Measurements from ENCODE around the gene NPAS3. TPM values are rescaled to one million over a fixed set of nuclear protein-coding genes. Genes with fewer than 3 reads are reported as not detected.

NPAS3 gene
- total and polyA plus RNA-seq, 2 of the 8 experiments (the other 6 are each of a cell fraction or from before 2014, with no cell fraction given) = 0.11 to 0.60 TPM

GRCh38 chr14:33792720-33793368 lies 854.2 kb downstream of the NPAS3 start:
- H3K18ac ChIP-seq (ENCODE audit: extremely low read depth, low read length) = no peak overlapping the region
- POLR2A ChIA-PET (ENCODE audit: partially characterized antibody) = no interaction called here
- H2AK5ac ChIP-seq (ENCODE audit: low read depth, low read length) = no peak overlapping the region
- no peak overlapping the region for H3K56ac ChIP-seq (replicated peaks; ENCODE audit: insufficient read length, low read depth, low read length)
- no peak overlapping the region for H2BK5ac ChIP-seq (ENCODE audit: low read depth, low read length)
- no peak overlapping the region for H2BK12ac ChIP-seq (ENCODE audit: low read depth, low read length)
- H3K9me3 ChIP-seq (ENCODE audit: insufficient read depth in 2 of 2, low read depth in 1 of 2, low read length in 1 of 2) = no peaks in the 10 kb centered on the region
- no peak overlapping the region for H2BK120ac ChIP-seq (replicated peaks; ENCODE audit: low read depth, low read length)
- no peaks in the 10 kb centered on the region for H3K36me3 ChIP-seq (ENCODE audit: control insufficient read depth in 2 of 4, insufficient read depth in 4 of 4, low read length in 3 of 4)
- H3K4me2 ChIP-seq (ENCODE audit: insufficient read depth in 1 of 2, low read depth in 2 of 2, low read length in 2 of 2) = no peak overlapping the region
- no peaks in the 10 kb centered on the region for H3K23me2 ChIP-seq (ENCODE audit: low read depth, low read length)
- DNase-seq (ENCODE audit: low read depth in 1 of 2, low spot score in 2 of 2) (peak; percentile 46 to 94), FAIRE-seq (peak; percentile 32)
- CTCF ChIA-PET (ENCODE audit: partially characterized antibody) = interaction anchor here (0.5 to 3.3 kb wide), 63 partner anchors 8 to 1217 kb away, joined by 3 to 26 read pairs (median 4); no protein-coding TSS in a partner anchor
- H3K27me3 ChIP-seq (replicated peaks in 1 of 4; ENCODE audit: control insufficient read depth in 3 of 4, extremely low read depth in 1 of 4, insufficient read depth in 3 of 4, low read length in 3 of 4) = no peaks in the 10 kb centered on the region
- H3K14ac ChIP-seq (ENCODE audit: insufficient read length) = no peak overlapping the region
- H2AFZ ChIP-seq (ENCODE audit: low read length) = peak overlapping the region; percentile 7; the same call in 1 of the 2 replicates
- H4K91ac ChIP-seq (replicated peaks; ENCODE audit: insufficient read length, low read length) = no peak overlapping the region
- H3K4me1 ChIP-seq (replicated peaks in 1 of 4; ENCODE audit: control insufficient read depth in 3 of 4, insufficient read depth in 4 of 4, low read length in 3 of 4) = no peaks in the 10 kb centered on the region; a peak in 1 of 7 replicates
- no peaks in the 10 kb centered on the region for H3K79me1 ChIP-seq (ENCODE audit: low read depth, low read length)
- H3K4me3 ChIP-seq (ENCODE audit: extremely low read depth in 1 of 4, insufficient read depth in 2 of 4, low read depth in 3 of 4, low read length in 4 of 4) = no peak overlapping the region
- no peak overlapping the region for H3K23ac ChIP-seq (ENCODE audit: insufficient read length)
- no peak overlapping the region for H3K27ac ChIP-seq (ENCODE audit: low read depth, low read length)
- H3K4ac ChIP-seq (replicated peaks; ENCODE audit: insufficient read length, low read depth, low read length) = no peak overlapping the region
- no peak overlapping the region for H4K5ac ChIP-seq (ENCODE audit: insufficient read length, low read depth, low read length)
- no peak overlapping the region for H3K9ac ChIP-seq (replicated peaks in 1 of 4; ENCODE audit: extremely low read depth in 1 of 4, low read depth in 3 of 4, low read length in 3 of 4)
- H4K8ac ChIP-seq (ENCODE audit: extremely low read depth, insufficient read depth, low read length) = no peak overlapping the region
- no peaks in the 10 kb centered on the region for H3K79me2 ChIP-seq (ENCODE audit: control insufficient read depth in 1 of 2, insufficient read depth in 2 of 2, low read length in 2 of 2)
- no peak overlapping the region for H2BK15ac ChIP-seq (ENCODE audit: low read length)
- H4K20me1 ChIP-seq (replicated peaks in 1 of 2; ENCODE audit: control insufficient read depth in 1 of 2, insufficient read depth in 2 of 2, low read length in 2 of 2) = no peaks in the 10 kb centered on the region
- H2BK20ac ChIP-seq (ENCODE audit: low read length) = no peak overlapping the region
- WGBS, 2 experiments (ENCODE audit: extremely low coverage in 1 of 2, insufficient coverage in 1 of 2, insufficient read length in 1 of 2, insufficient replicate concordance in 2 of 2, low coverage in 1 of 2, low lambda C conversion rate in 2 of 2, missing lambda C conversion rate in 1 of 2) = 32% methylated on average over 16 of the region's 16 CpGs; no CpG with 5 or more reads in 1 of the 2 experiments
- TF ChIP-seq HDAC6 (IDR thresholded peaks at IDR 0.05; ENCODE audit: low read depth, low read length) (no peak), SP4 (IDR thresholded peaks at IDR 0.05; ENCODE audit: low read length) (no peak), GABPA (IDR thresholded peaks at IDR 0.05; ENCODE audit: borderline replicate concordance, insufficient read depth, low read length) (no peak), CTCF (IDR thresholded peaks at IDR 0.05; ENCODE audit: control extremely low read depth in 1 of 3, insufficient read depth in 1 of 3, low read depth in 1 of 3, low read length in 3 of 3) (peak; percentile 86 to 94 (median 93)), ZNF274 (IDR thresholded peaks at IDR 0.05; ENCODE audit: borderline replicate concordance, extremely low read depth, low read length) (no peak), SRF (IDR thresholded peaks at IDR 0.05; ENCODE audit: low read depth, low read length) (no peak), RAD21 (IDR thresholded peaks at IDR 0.05 in 1 of 2, conservative IDR thresholded peaks at IDR 0.05 in 1 of 2; ENCODE audit: low read depth in 2 of 2, low read length in 2 of 2) (peak; percentile 95 to 99), RNF2 (IDR thresholded peaks at IDR 0.05; ENCODE audit: borderline replicate concordance, low read depth, low read length, missing control alignments, poor library complexity, severe bottlenecking) (no peak), TEAD4 (IDR thresholded peaks at IDR 0.05; ENCODE audit: low read depth, low read length) (0 out of 2 replicates have a peak, but pooled peaks have one; percentile 19)

Data from H1 (cell line).